ENCODE measurements around the gene MAPRE3. TPM values are rescaled to one million over a fixed set of nuclear protein-coding genes. Genes with fewer than 3 reads are reported as not detected.

Gene MAPRE3
- total RNA-seq, 1 experiment from 2014 or later = 11.6 TPM

DNA sequence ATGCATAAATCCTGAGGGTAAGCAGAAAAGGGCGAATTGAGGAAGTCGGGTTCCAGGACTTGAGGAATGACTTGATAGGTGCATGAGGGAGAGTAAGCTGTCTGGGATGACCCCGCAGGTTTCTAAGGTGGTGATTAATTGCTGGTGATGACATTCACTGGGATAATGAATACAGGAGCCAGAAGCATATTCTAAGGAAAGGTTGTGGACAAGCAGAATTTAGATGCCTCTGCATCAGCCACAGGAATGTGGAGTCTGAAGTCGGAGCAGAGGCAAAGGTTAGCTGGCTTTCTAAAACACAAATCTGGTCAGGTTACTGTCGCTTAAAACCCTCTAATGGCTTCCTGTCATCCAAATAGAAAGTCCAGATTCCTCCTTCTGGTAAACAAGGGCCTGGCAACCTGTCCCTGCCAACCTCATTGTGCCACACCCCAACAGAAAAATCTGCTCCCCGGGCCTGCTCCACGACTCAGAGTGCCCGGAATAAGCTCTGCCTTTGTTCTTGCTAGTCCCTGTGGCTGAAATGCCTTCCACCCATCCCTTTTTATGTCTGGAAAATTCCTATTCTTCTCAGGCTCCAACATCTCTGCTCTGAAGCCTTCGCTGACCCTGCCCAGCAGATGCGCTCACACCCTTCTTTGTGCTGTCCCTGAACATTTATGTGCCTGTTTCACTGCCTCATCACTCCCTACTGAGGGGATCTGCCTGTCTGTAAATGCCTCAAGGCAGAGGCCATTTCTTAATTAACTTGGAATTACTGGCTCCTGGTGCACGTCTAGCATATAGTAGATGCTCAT lies 51.0 kb downstream of the MAPRE3 start:
- no TSS peak for BruUV-seq (replicated peaks)
- POLR2A ChIA-PET = no interaction called here
- TF ChIP-seq, protein P1, sequence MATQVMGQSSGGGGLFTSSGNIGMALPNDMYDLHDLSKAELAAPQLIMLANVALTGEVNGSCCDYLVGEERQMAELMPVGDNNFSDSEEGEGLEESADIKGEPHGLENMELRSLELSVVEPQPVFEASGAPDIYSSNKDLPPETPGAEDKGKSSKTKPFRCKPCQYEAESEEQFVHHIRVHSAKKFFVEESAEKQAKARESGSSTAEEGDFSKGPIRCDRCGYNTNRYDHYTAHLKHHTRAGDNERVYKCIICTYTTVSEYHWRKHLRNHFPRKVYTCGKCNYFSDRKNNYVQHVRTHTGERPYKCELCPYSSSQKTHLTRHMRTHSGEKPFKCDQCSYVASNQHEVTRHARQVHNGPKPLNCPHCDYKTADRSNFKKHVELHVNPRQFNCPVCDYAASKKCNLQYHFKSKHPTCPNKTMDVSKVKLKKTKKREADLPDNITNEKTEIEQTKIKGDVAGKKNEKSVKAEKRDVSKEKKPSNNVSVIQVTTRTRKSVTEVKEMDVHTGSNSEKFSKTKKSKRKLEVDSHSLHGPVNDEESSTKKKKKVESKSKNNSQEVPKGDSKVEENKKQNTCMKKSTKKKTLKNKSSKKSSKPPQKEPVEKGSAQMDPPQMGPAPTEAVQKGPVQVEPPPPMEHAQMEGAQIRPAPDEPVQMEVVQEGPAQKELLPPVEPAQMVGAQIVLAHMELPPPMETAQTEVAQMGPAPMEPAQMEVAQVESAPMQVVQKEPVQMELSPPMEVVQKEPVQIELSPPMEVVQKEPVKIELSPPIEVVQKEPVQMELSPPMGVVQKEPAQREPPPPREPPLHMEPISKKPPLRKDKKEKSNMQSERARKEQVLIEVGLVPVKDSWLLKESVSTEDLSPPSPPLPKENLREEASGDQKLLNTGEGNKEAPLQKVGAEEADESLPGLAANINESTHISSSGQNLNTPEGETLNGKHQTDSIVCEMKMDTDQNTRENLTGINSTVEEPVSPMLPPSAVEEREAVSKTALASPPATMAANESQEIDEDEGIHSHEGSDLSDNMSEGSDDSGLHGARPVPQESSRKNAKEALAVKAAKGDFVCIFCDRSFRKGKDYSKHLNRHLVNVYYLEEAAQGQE (IDR thresholded peaks at IDR 0.05; ENCODE audit: insufficient read depth in 1 of 2, low read depth in 2 of 2, low read length in 1 of 2) = no peak
- TF ChIP-seq POLR2AphosphoS5 (IDR thresholded peaks at IDR 0.05; ENCODE audit: low read depth, low read length) = no peak
- TF ChIP-seq, protein P2, sequence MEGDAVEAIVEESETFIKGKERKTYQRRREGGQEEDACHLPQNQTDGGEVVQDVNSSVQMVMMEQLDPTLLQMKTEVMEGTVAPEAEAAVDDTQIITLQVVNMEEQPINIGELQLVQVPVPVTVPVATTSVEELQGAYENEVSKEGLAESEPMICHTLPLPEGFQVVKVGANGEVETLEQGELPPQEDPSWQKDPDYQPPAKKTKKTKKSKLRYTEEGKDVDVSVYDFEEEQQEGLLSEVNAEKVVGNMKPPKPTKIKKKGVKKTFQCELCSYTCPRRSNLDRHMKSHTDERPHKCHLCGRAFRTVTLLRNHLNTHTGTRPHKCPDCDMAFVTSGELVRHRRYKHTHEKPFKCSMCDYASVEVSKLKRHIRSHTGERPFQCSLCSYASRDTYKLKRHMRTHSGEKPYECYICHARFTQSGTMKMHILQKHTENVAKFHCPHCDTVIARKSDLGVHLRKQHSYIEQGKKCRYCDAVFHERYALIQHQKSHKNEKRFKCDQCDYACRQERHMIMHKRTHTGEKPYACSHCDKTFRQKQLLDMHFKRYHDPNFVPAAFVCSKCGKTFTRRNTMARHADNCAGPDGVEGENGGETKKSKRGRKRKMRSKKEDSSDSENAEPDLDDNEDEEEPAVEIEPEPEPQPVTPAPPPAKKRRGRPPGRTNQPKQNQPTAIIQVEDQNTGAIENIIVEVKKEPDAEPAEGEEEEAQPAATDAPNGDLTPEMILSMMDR (IDR thresholded peaks at IDR 0.05) = no peak
- no peak for TF ChIP-seq SIN3A (IDR thresholded peaks at IDR 0.05; ENCODE audit: borderline replicate concordance, insufficient read depth, low read depth, low read length)
- no peak for TF ChIP-seq TCF7L2 (IDR thresholded peaks at IDR 0.05; ENCODE audit: low read depth, low read length)
- Histone ChIP-seq H3K36me3 (ENCODE audit: control insufficient read depth, insufficient read depth, low read length) (no peaks in the 10 kb centered on the region), H3K4me1 (ENCODE audit: control insufficient read depth, insufficient read depth, low read length) (peaks cover 6% of the 10 kb centered on the region), H3K27me3 (ENCODE audit: control insufficient read depth, insufficient read depth, low read length) (no peaks in the 10 kb centered on the region), H3K9me3 (ENCODE audit: control insufficient read depth, insufficient read depth, low read depth, low read length) (no peaks in the 10 kb centered on the region), H3K27ac (ENCODE audit: low read length) (no peak overlapping the region), H3K4me3 (ENCODE audit: low read depth in 2 of 2, low read length in 2 of 2) (no peak overlapping the region)
- intact Hi-C loops (cut with micrococcal nuclease; ENCODE audit: unreplicated experiment) = no loop called here
- ATAC-seq = no peak
- CTCF ChIA-PET = no interaction called here
- no peak for DNase-seq (ENCODE audit: low read depth, low spot score)
- in situ Hi-C loops (cut with HindIII; ENCODE audit: low pct_unique_long_range_greater_than_20kb, low sequenced_read_pairs) = no loop called here

DNA sequence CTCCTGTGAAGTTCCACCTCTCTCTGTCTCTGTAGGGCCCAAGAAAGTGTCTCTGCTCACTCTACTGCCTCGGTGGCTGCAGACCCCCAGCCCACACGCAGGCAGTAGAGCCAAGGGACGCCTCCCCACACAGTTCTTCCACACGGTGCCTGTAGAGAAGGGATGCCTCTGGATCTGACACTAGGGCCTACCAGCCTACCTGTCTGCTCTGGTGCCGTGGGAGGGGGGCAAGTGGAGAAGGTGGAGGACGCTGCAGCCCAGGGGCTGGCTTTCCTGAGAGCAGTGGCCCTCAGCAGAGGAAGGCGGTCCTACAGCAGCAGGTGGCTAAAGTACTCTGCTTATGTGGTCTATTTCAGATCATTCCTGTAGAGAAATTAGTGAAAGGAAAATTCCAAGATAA lies 53.3 kb downstream of the MAPRE3 start:
- Histone ChIP-seq H3K9me3 (ENCODE audit: control insufficient read depth, insufficient read depth, low read depth, low read length) (no peaks in the 10 kb centered on the region), H3K27ac (ENCODE audit: low read length) (no peak overlapping the region), H3K4me3 (ENCODE audit: low read depth in 2 of 2, low read length in 2 of 2) (no peak overlapping the region), H3K27me3 (ENCODE audit: control insufficient read depth, insufficient read depth, low read length) (no peaks in the 10 kb centered on the region), H3K4me1 (ENCODE audit: control insufficient read depth, insufficient read depth, low read length) (peaks cover 6% of the 10 kb centered on the region), H3K36me3 (ENCODE audit: control insufficient read depth, insufficient read depth, low read length) (no peaks in the 10 kb centered on the region)
- DNase-seq (ENCODE audit: low read depth, low spot score) (no peak), ATAC-seq (no peak)
- intact Hi-C loops (cut with micrococcal nuclease; ENCODE audit: unreplicated experiment) = no loop called here
- CTCF ChIA-PET = no interaction called here
- BruUV-seq (replicated peaks) = no TSS peak
- POLR2A ChIA-PET = no interaction called here
- in situ Hi-C loops (cut with HindIII; ENCODE audit: low pct_unique_long_range_greater_than_20kb, low sequenced_read_pairs) = no loop called here
- TF ChIP-seq POLR2AphosphoS5 (IDR thresholded peaks at IDR 0.05; ENCODE audit: low read depth, low read length) (no peak), SIN3A (IDR thresholded peaks at IDR 0.05; ENCODE audit: borderline replicate concordance, insufficient read depth, low read depth, low read length) (no peak), TCF7L2 (IDR thresholded peaks at IDR 0.05; ENCODE audit: low read depth, low read length) (no peak)
- TF ChIP-seq, protein P2 (IDR thresholded peaks at IDR 0.05) = no peak
- TF ChIP-seq, protein P1 (IDR thresholded peaks at IDR 0.05; ENCODE audit: insufficient read depth in 1 of 2, low read depth in 2 of 2, low read length in 1 of 2) = no peak
